SK-N-SH (cell line): ENCODE results near the gene HLA-B. TPM values are rescaled to one million over a fixed set of nuclear protein-coding genes. Genes with fewer than 3 reads are reported as not detected.
A peak's percentile ranks its signal among the peaks of the same experiment; 100 is the strongest.

Experiments used
- CTCF ChIA-PET: fragments of 300-600, 350-600 bp; formaldehyde crosslinking; extraction: SDS; loops from one replicate; lab custom pipeline; 2021; lab: Yijun Ruan, JAX
- POLR2A ChIA-PET: fragments of 350-600 bp; sonication (Branson Sonifier 250); formaldehyde crosslinking; extraction: SDS; loops from one replicate; lab custom pipeline; 2020; ENCODE audit warnings: antibody characterized with exemption, inconsistent platforms; lab: Yijun Ruan, JAX
- DNase-seq: peaks from one replicate; pipeline ENCODE4 v3.0.0; 2012
- H2AFZ ChIP-seq: fragments of 200-600 bp; sonication (generic); 2 replicates; pipeline ENCODE4 v1.8.1; 2016; ENCODE audit warnings: antibody characterized with exemption, mild to moderate bottlenecking, low read depth
- H3F3A ChIP-seq: fragments of 200-600 bp; sonication (generic); replicated peaks from 2 replicates; pipeline ENCODE3; 2016; ENCODE audit warnings: antibody characterized with exemption, mild to moderate bottlenecking; ENCODE audit not compliant: insufficient read depth
- H3K27ac ChIP-seq, 2 experiments: fragments of 200-500 bp in 1 of 2; fragments of 200-600 bp in 1 of 2; sonication (Bioruptor generic) in 1 of 2; sonication (generic), shearing (Covaris generic) in 1 of 2; 2 replicates each; pipeline versions ENCODE4 v1.5.1 to v1.6.1; 2014 to 2016; ENCODE audit warnings: low read depth in 2 of 2, inconsistent platforms in 1 of 2, low read length in 1 of 2, mild to moderate bottlenecking in 1 of 2, mixed read lengths in 1 of 2
- H3K27me3 ChIP-seq: fragments of 200-600 bp; sonication (generic), shearing (Covaris generic); 2 replicates; pipeline ENCODE4 v1.6.1; 2016; ENCODE audit warnings: mixed run types; ENCODE audit not compliant: insufficient read depth
- H3K36me3 ChIP-seq, 2 experiments: fragments of 200-500 bp in 1 of 2; fragments of 200-600 bp in 1 of 2; sonication (Bioruptor generic) in 1 of 2; sonication (generic) in 1 of 2; replicated peaks in 1 of 2; 2 replicates each; pipeline versions ENCODE3 to v1.5.1; 2014 to 2016; ENCODE audit warnings: low read length in 1 of 2, mild to moderate bottlenecking in 1 of 2; ENCODE audit not compliant: insufficient read depth in 2 of 2, control insufficient read depth in 1 of 2
- H3K4me1 ChIP-seq, 2 experiments: fragments of 200-500 bp in 1 of 2; fragments of 200-600 bp in 1 of 2; sonication (Bioruptor generic) in 1 of 2; sonication (generic), shearing (Covaris generic) in 1 of 2; 2 replicates each; pipeline versions ENCODE4 v1.5.1 to v1.6.1; 2014 to 2016; ENCODE audit warnings: low read depth in 1 of 2, low read length in 1 of 2, mixed run types in 1 of 2; ENCODE audit not compliant: insufficient read depth in 2 of 2, control insufficient read depth in 1 of 2
- H3K4me2 ChIP-seq: fragments of 200-600 bp; sonication (generic), shearing (Covaris generic); 2 replicates; pipeline ENCODE4 v1.6.1; 2017; ENCODE audit warnings: mixed run types
- H3K4me3 ChIP-seq, 2 experiments: fragments of 200-500 bp in 1 of 2; fragments of 200-600 bp in 1 of 2; sonication (Bioruptor generic) in 1 of 2; sonication (generic), shearing (Covaris generic) in 1 of 2; 2 replicates each; pipeline versions ENCODE4 v1.5.1 to v1.8.1; 2014 to 2016; ENCODE audit warnings: low read depth in 2 of 2, inconsistent platforms in 1 of 2, low read length in 1 of 2, mild to moderate bottlenecking in 1 of 2, mixed read lengths in 1 of 2, moderate library complexity in 1 of 2
- H3K79me2 ChIP-seq: fragments of 200-600 bp; sonication (generic); 2 replicates; pipeline ENCODE4 v1.8.1; 2017; ENCODE audit warnings: mild to moderate bottlenecking; ENCODE audit not compliant: insufficient read depth
- H3K9ac ChIP-seq: fragments of 200-600 bp; sonication (generic); 2 replicates; pipeline ENCODE4 v1.6.1; 2017; ENCODE audit warnings: mixed run types
- H3K9me2 ChIP-seq: fragments of 200-600 bp; sonication (generic); 2 replicates; pipeline ENCODE4 v1.6.1; 2017; ENCODE audit warnings: mixed run types
- H3K9me3 ChIP-seq: fragments of 200-600 bp; sonication (generic); 2 replicates; pipeline ENCODE4 v1.6.1; 2017; ENCODE audit warnings: mixed run types, mild to moderate bottlenecking, moderate library complexity
- H4K20me1 ChIP-seq: fragments of 200-600 bp; sonication (generic); 2 replicates; pipeline ENCODE4 v1.6.1; 2017; ENCODE audit warnings: mild to moderate bottlenecking, mixed run types; ENCODE audit not compliant: insufficient read depth
- CHD2 ChIP-seq: fragments of 150-350 bp; IDR thresholded peaks from 2 replicates; pipeline ENCODE4 v1.6.1; 2018; ENCODE audit warnings: low read length; ENCODE audit not compliant: partially characterized antibody
- EZH2phosphoT487 ChIP-seq: fragments of 200-600 bp; sonication (generic); IDR thresholded peaks from 2 replicates; pipeline ENCODE4 v1.6.1; 2017; ENCODE audit warnings: low read depth, mixed run types, mild to moderate bottlenecking, antibody characterized with exemption, moderate library complexity, borderline replicate concordance
- FOSL2 ChIP-seq: IDR thresholded peaks from 2 replicates; pipeline ENCODE4 v1.4.0; 2012; ENCODE audit warnings: low read depth, mild to moderate bottlenecking, moderate library complexity, borderline replicate concordance
- FOXJ3 ChIP-seq: sonication (generic); formaldehyde crosslinking; IDR thresholded peaks from 2 replicates; pipeline ENCODE4 v1.5.1; 2020; ENCODE audit warnings: mild to moderate bottlenecking, missing genetic modification reagents
- GABPA ChIP-seq: IDR thresholded peaks from 2 replicates; pipeline ENCODE4 v1.4.0; 2012; ENCODE audit warnings: low read depth, mild to moderate bottlenecking
- JUND ChIP-seq: IDR thresholded peaks from 2 replicates; pipeline ENCODE4 v1.4.0; 2012
- POLR2AphosphoS5 ChIP-seq: IDR thresholded peaks from 2 replicates; pipeline ENCODE4 v1.6.1; 2012; ENCODE audit warnings: low read depth, low read length
- RAD21 ChIP-seq: IDR thresholded peaks from 2 replicates; pipeline ENCODE4 v1.6.1; 2012; ENCODE audit warnings: mild to moderate bottlenecking, low read length
- RXRA ChIP-seq: IDR thresholded peaks from 2 replicates; pipeline ENCODE4 v1.4.0; 2012; ENCODE audit warnings: low read depth, mild to moderate bottlenecking, borderline replicate concordance
- SMC3 ChIP-seq: IDR thresholded peaks from 2 replicates; pipeline ENCODE4 v1.6.1; 2012; ENCODE audit warnings: low read depth, low read length, improper control_type of control experiment
- TCF12 ChIP-seq: IDR thresholded peaks from 2 replicates; pipeline ENCODE4 v1.4.0; 2012
- TEAD4 ChIP-seq: IDR thresholded peaks from 2 replicates; pipeline ENCODE4 v1.4.0; 2012; ENCODE audit warnings: mild to moderate bottlenecking, borderline replicate concordance; ENCODE audit not compliant: insufficient read depth
- WGBS: methylation state at CpG from one replicate; pipeline ENCODE4 v1.1.6; 2017; ENCODE audit warnings: low lambda C conversion rate; 5-methylcytosine and 5-hydroxymethylcytosine counted together
- polyA plus RNA-seq, 3 experiments: library from polyadenylated mRNA; depleted of rRNA; stranded (reverse); fragments of >200 nt; gene quantifications; 2 replicates each; pipeline ENCODE4 v1.2.3, GENCODE V29; 2012
- TF ChIP-seq, protein P1 (sequence below): IDR thresholded peaks from 2 replicates; pipeline ENCODE4; 2012
- TF ChIP-seq, protein P2 (sequence below): IDR thresholded peaks from 2 replicates; pipeline ENCODE4 v1.4.0; 2012; ENCODE audit warnings: low read depth, borderline replicate concordance
- TF ChIP-seq, protein P3 (sequence below): IDR thresholded peaks from 2 replicates; pipeline ENCODE4 v1.4.0; 2012; ENCODE audit warnings: low read depth
- TF ChIP-seq, protein P4 (sequence below): fragments of 200-600 bp; sonication (generic); IDR thresholded peaks from 2 replicates; pipeline ENCODE4 v1.6.1; 2017; ENCODE audit warnings: antibody characterized with exemption, mild to moderate bottlenecking, moderate library complexity
- TF ChIP-seq, protein P5 (sequence below): fragments of 150-350 bp; IDR thresholded peaks from 2 replicates; pipeline ENCODE4 v1.6.1; 2017; ENCODE audit warnings: antibody characterized with exemption, low read length, low read depth, borderline replicate concordance

The HLA-B gene
- polyA plus RNA-seq, 1 of the 3 experiments (the other 2 are of a cell fraction), result 18.7 TPM

DNA sequence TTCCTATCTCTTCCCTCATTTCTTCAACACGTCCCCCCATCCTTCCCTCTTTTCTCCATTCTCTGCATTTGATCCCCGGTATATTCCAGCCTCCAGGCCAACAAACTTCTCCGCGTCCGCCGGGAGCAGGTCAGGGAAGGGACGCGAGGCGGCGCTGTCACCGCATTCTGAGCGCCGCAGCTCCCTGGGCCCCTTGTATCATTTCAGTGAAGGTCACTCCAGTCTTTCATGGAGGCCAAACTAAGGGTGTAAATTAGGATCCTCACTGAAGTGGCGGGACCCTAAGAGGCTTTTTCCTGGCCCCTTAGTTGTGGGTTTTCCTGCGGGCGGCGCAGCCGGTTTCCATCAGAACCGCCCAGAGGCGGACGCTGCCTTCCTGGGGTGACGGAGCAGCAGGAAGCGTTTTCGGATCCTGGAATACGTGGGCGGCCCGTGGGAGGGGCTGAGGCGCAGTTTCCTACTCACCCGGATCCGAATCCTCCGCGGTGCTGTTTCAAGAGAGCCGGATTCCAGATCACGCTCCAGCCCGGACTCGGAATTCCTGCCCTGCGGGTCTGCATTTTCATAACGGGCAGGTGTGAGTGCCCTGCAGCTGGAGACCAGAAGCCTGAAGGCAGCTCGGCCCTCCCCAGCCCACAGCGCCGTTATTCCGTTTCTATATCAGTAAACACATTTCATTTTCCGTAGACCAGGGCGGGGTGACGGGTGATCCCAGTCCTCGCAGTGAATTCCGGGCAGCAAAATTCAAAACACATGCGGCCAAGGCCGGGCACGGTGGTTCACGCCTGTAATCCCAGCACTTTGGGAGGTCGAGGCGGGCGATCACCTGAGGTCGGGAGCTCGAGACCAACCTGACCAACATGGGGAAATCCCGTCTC, 42.8 kb upstream of the HLA-B start (continued):
- TF ChIP-seq SMC3 (peak; percentile 66), TCF12 (peak; percentile 15; the same call in 1 of the 2 replicates), RXRA (no peak), JUND (no peak), POLR2AphosphoS5 (peak; percentile 63; the same call in 1 of the 2 replicates), FOSL2 (no peak), CHD2 (no peak), GABPA (peak; percentile 76)
- TF ChIP-seq, protein P1, sequence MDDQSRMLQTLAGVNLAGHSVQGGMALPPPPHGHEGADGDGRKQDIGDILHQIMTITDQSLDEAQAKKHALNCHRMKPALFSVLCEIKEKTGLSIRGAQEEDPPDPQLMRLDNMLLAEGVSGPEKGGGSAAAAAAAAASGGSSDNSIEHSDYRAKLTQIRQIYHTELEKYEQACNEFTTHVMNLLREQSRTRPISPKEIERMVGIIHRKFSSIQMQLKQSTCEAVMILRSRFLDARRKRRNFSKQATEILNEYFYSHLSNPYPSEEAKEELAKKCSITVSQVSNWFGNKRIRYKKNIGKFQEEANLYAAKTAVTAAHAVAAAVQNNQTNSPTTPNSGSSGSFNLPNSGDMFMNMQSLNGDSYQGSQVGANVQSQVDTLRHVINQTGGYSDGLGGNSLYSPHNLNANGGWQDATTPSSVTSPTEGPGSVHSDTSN, result peak; percentile 15; the same call in 1 of the 2 replicates
- TF ChIP-seq, protein P2, sequence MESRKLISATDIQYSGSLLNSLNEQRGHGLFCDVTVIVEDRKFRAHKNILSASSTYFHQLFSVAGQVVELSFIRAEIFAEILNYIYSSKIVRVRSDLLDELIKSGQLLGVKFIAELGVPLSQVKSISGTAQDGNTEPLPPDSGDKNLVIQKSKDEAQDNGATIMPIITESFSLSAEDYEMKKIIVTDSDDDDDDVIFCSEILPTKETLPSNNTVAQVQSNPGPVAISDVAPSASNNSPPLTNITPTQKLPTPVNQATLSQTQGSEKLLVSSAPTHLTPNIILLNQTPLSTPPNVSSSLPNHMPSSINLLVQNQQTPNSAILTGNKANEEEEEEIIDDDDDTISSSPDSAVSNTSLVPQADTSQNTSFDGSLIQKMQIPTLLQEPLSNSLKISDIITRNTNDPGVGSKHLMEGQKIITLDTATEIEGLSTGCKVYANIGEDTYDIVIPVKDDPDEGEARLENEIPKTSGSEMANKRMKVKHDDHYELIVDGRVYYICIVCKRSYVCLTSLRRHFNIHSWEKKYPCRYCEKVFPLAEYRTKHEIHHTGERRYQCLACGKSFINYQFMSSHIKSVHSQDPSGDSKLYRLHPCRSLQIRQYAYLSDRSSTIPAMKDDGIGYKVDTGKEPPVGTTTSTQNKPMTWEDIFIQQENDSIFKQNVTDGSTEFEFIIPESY, result 0 out of 2 replicates have a peak, but pooled peaks have one; percentile 14
- TF ChIP-seq, protein P3, sequence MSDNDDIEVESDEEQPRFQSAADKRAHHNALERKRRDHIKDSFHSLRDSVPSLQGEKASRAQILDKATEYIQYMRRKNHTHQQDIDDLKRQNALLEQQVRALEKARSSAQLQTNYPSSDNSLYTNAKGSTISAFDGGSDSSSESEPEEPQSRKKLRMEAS, result peak; percentile 22; the same call in 1 of the 2 replicates

DNA sequence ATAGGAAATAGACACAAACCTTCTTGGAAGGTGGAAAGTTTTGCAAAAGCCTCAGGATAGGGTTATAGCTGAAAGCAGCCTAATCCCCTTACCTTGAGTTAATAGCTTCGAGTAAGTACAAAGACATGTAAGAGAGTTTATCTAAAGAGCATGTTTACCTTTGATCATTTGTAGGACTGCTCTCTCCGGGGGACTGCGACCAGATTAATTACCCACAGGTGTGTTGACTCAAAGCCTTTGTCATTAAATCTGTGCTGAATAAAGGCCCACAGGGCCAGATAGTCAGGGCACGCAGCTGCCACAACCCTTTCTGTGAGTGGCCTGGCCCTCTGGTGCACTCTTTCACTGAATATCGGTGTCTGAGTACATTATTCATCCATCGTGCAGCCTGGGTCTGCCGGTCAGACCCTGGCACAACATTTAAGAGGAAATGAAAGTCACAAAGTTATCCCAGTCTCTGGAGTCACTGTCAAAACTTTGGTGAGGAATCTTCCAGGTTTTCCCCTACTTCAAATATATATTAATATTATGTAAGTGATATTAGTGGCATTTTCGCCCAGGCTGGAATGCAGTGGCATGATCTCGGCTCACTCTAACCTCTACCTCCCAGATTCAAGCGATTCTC, 41.0 kb upstream of the HLA-B start:
- POLR2A ChIA-PET, result no interaction called here
- Histone ChIP-seq H3K79me2 (peaks cover 24% of the 10 kb centered on the region), H3K4me3 (no peak overlapping the region), H3K27ac (no peak overlapping the region), H4K20me1 (peaks cover 11% of the 10 kb centered on the region), H3K9me2 (no peaks in the 10 kb centered on the region), H2AFZ (no peak overlapping the region), H3K4me1 (no peaks in the 10 kb centered on the region; a peak in 1 of 4 replicates), H3K27me3 (no peaks in the 10 kb centered on the region), H3F3A (peaks cover 28% of the 10 kb centered on the region), H3K9ac (no peak overlapping the region), H3K36me3 (no peaks in the 10 kb centered on the region), H3K9me3 (no peaks in the 10 kb centered on the region), H3K4me2 (no peak overlapping the region; the same call in 1 of the 2 replicates)
- 34% methylated on average over 10 of the region's 10 CpGs for WGBS
- TF ChIP-seq, protein P4, sequence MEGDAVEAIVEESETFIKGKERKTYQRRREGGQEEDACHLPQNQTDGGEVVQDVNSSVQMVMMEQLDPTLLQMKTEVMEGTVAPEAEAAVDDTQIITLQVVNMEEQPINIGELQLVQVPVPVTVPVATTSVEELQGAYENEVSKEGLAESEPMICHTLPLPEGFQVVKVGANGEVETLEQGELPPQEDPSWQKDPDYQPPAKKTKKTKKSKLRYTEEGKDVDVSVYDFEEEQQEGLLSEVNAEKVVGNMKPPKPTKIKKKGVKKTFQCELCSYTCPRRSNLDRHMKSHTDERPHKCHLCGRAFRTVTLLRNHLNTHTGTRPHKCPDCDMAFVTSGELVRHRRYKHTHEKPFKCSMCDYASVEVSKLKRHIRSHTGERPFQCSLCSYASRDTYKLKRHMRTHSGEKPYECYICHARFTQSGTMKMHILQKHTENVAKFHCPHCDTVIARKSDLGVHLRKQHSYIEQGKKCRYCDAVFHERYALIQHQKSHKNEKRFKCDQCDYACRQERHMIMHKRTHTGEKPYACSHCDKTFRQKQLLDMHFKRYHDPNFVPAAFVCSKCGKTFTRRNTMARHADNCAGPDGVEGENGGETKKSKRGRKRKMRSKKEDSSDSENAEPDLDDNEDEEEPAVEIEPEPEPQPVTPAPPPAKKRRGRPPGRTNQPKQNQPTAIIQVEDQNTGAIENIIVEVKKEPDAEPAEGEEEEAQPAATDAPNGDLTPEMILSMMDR, result no peak
- no peak for TF ChIP-seq TCF12
- TF ChIP-seq, protein P1, result no peak
- TF ChIP-seq EZH2phosphoT487, result no peak
- TF ChIP-seq, protein P5, sequence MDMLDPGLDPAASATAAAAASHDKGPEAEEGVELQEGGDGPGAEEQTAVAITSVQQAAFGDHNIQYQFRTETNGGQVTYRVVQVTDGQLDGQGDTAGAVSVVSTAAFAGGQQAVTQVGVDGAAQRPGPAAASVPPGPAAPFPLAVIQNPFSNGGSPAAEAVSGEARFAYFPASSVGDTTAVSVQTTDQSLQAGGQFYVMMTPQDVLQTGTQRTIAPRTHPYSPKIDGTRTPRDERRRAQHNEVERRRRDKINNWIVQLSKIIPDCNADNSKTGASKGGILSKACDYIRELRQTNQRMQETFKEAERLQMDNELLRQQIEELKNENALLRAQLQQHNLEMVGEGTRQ, result no peak
- no peak for TF ChIP-seq FOXJ3 (CRISPR knock-in tag)
- TF ChIP-seq TEAD4, result no peak
- no peak for TF ChIP-seq RAD21
- CTCF ChIA-PET, result interaction anchor here (0.7 to 3.9 kb wide), 13 partner anchors 12 to 1396 kb away, joined by 3 to 20 read pairs (median 4); no protein-coding TSS in a partner anchor
- DNase-seq, result no peak
